AG09319 (cell line): ENCODE measurements around the gene SST.

Source experiments
- DNase-seq: peaks from one replicate; pipeline ENCODE4 v3.0.0-alpha.2; 2010; ENCODE audit warnings: low read depth; ENCODE audit errors: extremely low read depth
- CTCF ChIP-seq: IDR thresholded peaks from 2 replicates; pipeline ENCODE4 v1.5.1; 2011; ENCODE audit warnings: low read depth, mild to moderate bottlenecking, inconsistent platforms, low read length, moderate library complexity

The SST gene

GRCh38 chr3:187628169-187628568 lies 42.0 kb downstream of the SST start:
- DNase-seq = no peak
- TF ChIP-seq CTCF = no peak

GRCh38 chr3:187626581-187626980 lies 43.6 kb downstream of the SST start:
- no peak for TF ChIP-seq CTCF
- DNase-seq = peak; percentile 32

GRCh38 chr3:187624588-187624987 lies 45.6 kb downstream of the SST start:
- no peak for TF ChIP-seq CTCF
- DNase-seq = no peak

GRCh38 chr3:187623285-187623814 lies 46.8 kb downstream of the SST start:
- no peak for TF ChIP-seq CTCF
- DNase-seq = no peak

GRCh38 chr3:187621881-187622280 lies 48.3 kb downstream of the SST start:
- no peak for DNase-seq

GRCh38 chr3:187619461-187619860 lies 50.7 kb downstream of the SST start:
- no peak for TF ChIP-seq CTCF

More at GRCh38 chr3:187621881-187622280, 48.3 kb downstream of the SST start:
- no peak for TF ChIP-seq CTCF

More at GRCh38 chr3:187619461-187619860, 50.7 kb downstream of the SST start:
- DNase-seq = no peak
